NCI-H524 (cell line): ENCODE measurements around the gene TPO.
"Not testable (repeated sequence)": the region's sequence is repeated elsewhere in the genome, so short reads cannot be mapped to it uniquely, and the experiment has no call there.

Experiments
- DNase-seq, 2 experiments: peaks; one replicate each; lab custom pipeline; 2025; lab: John Stamatoyannopoulos, UW

Gene TPO

DNA sequence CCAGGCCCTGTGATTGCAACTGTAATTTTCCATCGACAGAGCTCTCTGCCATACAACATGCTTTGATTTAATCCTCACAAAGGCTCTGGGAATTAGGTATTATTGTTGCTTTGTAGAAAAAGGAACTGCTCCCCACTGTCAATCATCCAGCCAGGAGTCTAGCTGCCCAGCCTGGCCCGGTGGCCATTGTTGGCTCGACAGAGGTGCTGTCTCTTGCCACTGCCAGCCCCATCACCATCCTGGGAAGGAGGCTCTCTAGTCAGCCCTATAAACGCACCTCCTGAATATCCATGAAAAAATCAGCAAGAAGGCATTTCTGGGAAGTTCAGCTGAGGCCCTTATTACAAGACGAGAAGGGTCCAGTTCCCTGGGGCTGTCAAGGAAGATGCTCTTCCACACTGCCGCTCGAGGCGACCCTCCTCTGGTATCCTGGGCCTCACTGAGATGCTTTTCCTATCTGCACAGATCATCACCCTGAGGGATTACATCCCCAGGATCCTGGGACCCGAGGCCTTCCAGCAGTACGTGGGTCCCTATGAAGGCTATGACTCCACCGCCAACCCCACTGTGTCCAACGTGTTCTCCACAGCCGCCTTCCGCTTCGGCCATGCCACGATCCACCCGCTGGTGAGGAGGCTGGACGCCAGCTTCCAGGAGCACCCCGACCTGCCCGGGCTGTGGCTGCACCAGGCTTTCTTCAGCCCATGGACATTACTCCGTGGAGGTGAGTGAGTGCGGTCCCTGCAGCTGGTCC lies 71.0 kb downstream of the TPO start:
- DNase-seq = no peak

DNA sequence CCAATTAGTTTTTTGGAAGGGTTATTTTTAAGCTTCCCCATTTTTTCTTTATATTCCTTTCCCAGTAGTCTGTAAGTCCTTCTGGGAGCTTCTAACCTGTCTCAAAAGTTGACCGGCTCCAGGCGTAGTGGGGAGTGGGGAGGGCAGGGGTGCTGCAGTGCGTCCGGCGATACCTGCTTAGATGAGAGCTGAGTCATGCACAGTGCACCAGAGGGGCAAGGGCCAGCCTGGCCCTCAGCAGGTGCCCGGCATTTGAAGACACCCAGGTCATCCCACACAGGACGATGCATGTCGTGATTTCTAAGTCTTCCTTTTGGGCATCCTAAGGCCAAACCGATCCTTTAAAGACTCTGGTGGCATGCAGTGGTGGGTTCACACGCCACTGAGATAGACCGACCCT lies 73.4 kb downstream of the TPO start:
- DNase-seq = no peak

- no peak for DNase-seq
These were observed 74.5 kb downstream of the TPO start for GRCh38 chr2:1487758-1488157.

- DNase-seq = no peak
These were observed 75.0 kb downstream of the TPO start for GRCh38 chr2:1488181-1488671.

DNA sequence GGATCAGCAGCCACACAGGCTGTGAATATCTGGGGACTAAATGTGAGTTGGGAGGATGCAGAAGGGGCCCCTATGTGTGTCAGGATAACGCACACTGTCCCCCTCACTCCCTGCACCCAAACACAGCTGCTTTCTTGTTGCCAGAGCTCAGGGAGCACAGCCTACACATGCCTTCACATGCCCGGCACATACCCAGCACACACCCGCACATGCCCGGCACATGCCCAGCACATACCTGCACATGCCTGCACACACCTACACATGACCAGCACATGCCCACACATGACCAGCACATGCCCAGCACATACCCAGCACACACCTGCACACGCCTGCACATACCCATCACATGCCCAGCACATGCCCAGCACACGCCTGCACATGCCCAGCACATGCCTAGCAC lies 75.6 kb downstream of the TPO start:
- DNase-seq = no peak

GRCh38 chr2:1489486-1489885 lies 76.2 kb downstream of the TPO start:
- DNase-seq = no peak

DNA sequence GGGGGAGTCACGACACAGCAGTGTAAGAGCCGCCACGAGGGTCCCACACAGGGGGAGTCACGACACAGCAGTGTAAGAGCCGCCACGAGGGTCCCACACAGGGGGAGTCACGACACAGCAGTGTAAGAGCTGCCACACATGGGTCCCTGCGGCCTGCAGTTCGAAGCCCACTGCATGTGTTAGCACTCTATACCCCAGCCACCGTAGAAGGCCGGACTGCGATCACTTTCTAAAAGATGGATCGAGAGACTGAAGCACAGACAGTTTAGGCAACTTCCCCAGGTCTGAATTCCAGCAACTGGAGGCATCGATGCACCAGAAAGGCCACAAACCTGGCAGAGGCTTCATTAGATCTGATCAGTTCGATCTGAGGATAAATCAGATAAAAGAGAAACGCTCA lies 77.1 kb downstream of the TPO start:
- not testable (repeated sequence) for DNase-seq

- DNase-seq = no peak
These were observed 78.5 kb downstream of the TPO start for GRCh38 chr2:1491751-1492150.

- not testable (repeated sequence) for DNase-seq
These were observed 79.0 kb downstream of the TPO start for GRCh38 chr2:1492231-1492630.

DNA sequence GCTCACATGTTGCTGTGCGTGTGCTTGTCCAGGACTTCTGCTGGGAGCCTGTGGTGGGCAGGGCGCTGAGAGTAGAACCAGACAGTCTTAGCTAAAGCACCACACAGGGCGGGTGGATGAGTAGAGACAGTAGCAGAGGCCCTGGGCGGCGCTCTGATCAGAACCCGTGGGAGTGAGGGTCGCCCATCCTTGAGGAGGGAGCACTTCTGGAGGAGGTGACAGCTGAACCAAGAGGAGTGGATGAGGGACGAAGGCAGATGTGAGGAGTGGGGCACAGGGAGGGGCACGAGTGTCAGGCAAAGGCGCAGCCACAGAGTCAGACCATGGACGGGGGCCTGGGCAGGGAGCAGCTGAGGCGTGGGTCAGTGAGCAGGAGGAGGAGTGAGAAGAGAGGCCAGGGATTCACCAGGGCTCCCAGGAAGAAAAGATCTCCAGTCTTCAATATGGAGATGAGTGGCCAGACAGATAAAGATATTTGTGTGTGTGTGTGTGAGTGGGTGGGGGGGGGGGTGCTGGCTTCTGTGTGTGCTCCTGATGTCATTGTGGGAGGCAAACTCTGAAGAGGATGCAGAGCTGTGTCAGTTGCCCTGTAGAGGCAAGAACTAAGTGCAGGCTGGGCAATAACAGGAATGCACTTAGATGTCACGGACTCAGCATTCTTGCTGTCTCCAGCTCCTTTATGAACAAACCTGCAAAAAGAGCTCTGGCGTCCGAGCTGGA lies 79.6 kb downstream of the TPO start:
- DNase-seq = no peak

GRCh38 chr2:1493431-1494126 lies 80.3 kb downstream of the TPO start:
- DNase-seq = no peak

- no peak for DNase-seq
These were observed 81.0 kb downstream of the TPO start for GRCh38 chr2:1494257-1494656.

DNA sequence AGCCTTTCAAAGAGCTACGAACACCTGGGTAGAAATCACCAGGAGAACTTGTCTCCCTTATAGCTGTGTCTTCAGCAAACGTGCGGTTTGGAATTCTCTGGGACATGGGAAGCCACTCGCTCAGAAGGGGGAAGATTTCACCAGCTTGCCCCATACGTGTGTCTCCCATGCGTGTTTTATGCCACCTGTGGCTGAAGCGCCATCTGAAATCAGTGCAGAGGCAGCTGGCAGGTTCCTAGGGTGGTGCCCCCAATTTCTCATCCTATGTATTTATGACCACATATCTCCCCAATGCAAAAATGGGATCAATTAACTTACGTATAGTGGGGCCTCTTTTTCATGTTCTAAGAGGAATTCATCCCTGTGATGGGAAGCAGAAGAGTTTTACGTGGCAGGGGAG lies 81.6 kb downstream of the TPO start:
- no peak for DNase-seq

- DNase-seq = no peak
These were observed 82.6 kb downstream of the TPO start for GRCh38 chr2:1495676-1496358.

DNA sequence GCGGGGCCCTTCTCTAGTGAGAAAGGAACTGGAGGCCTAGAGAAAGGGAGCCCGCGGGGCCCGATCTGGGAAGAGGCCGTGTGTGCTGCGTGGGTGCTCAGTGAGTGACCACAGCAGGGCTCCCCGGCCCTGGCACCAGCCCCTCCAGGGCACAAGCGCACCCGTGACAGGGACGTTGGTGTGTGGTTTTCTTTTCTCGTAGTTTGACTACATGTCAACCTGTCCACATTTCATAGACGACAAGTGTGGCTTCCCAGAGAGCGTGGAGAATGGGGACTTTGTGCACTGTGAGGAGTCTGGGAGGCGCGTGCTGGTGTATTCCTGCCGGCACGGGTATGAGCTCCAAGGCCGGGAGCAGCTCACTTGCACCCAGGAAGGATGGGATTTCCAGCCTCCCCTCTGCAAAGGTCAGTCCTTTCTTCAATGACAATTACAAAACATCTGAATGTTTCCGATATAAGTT lies 83.1 kb downstream of the TPO start:
- DNase-seq = no peak

GRCh38 chr2:1497122-1497611 lies 83.9 kb downstream of the TPO start:
- no peak for DNase-seq

- no peak for DNase-seq
These were observed 84.9 kb downstream of the TPO start for GRCh38 chr2:1498176-1498575.

DNA sequence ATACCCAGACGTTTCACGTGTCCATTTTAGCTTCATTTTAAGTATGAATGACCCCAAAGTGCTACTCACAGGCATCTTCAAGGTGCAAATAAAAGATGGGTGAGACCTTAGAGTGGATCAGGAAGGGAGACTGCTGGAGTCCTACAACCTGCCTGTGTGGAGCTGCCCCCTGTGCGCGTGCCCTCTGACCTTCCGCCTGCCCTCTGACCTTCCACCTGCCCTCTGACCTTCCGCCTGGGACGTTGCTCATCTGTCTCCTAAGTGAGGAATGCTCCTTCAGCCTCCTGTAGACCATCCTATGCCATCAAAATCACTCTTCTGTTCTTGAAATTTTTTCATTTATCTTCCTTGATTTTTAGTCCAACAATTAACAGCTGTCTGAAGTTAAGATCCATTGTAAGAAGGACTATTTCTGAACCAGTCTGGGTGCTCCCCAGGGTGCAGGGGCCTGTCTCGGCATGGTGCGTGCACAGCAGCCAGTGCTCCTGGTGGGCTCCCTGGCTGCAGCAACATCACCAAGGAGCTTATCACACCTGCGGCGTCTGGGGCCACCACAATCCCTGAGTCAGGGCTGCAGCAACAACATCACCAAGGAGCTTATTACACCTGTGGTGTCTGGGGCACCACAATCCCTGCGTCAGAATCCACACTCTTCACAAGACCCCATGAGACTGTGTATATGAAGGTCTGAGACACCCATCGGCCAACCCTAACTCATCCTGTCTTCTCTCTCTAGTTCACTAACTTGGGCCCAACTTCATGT lies 86.0 kb downstream of the TPO start:
- DNase-seq = no peak

GRCh38 chr2:1501038-1501851 lies 88.0 kb downstream of the TPO start:
- no peak for DNase-seq

DNA sequence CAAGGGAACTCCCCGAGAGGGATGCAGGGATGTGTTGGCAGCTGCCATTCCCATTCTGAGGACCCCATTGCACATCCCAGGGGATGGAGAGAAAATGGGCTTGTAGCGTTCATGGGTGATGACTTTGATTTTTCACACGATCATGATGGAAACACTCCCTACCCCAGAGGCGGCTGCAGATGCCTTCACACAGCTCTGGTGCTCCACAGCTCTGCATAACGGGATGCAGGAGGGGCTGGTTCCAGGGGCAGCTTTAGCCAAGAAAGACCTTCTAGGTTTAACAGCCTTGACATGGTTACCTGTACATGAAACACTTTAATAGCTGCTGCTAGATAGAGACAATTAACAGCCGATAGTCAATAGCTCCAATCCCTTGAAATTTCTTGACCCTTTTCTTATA lies 88.7 kb downstream of the TPO start:
- DNase-seq = no peak
